GM18505 (cell line): ENCODE measurements around the gene VSTM2B.

ENCODE experiments used
- ATAC-seq: cut with Tn5 transposase; IDR thresholded peaks from one replicate; pipeline ENCODE4 v1.9.1; 2021; ENCODE audit not compliant: unreplicated experiment
- POLR2A ChIP-seq: IDR thresholded peaks from 4 replicates; pipeline ENCODE4 v1.6.1; 2011; ENCODE audit warnings: borderline replicate concordance; ENCODE audit not compliant: insufficient read depth, insufficient read length; ENCODE audit errors: extremely low read depth

The VSTM2B gene

GRCh38 chr19:29503140-29503758, 22.5 kb upstream of the VSTM2B start:
- no peak for TF ChIP-seq POLR2A
- ATAC-seq = no peak

GRCh38 chr19:29503785-29504184, 22.0 kb upstream of the VSTM2B start:
- no peak for TF ChIP-seq POLR2A

GRCh38 chr19:29504454-29504853, 21.3 kb upstream of the VSTM2B start:
- no peak for TF ChIP-seq POLR2A
- ATAC-seq = no peak

More at GRCh38 chr19:29503785-29504184, 22.0 kb upstream of the VSTM2B start:
- ATAC-seq = no peak

GRCh38 chr19:29505097-29505824, 20.5 kb upstream of the VSTM2B start:
- no peak for TF ChIP-seq POLR2A
- no peak for ATAC-seq

- TF ChIP-seq POLR2A = no peak
- ATAC-seq = no peak
These were observed 19.2 kb upstream of the VSTM2B start for GRCh38 chr19:29506619-29506911.

- ATAC-seq = no peak
- TF ChIP-seq POLR2A = no peak
These were observed 18.5 kb upstream of the VSTM2B start for GRCh38 chr19:29507081-29507860.

GRCh38 chr19:29508181-29508580, 17.6 kb upstream of the VSTM2B start:
- ATAC-seq = no peak
- TF ChIP-seq POLR2A = no peak

GRCh38 chr19:29509456-29509855, 16.3 kb upstream of the VSTM2B start:
- ATAC-seq = no peak

GRCh38 chr19:29510701-29511265, 15.0 kb upstream of the VSTM2B start:
- no peak for ATAC-seq
- no peak for TF ChIP-seq POLR2A

More at GRCh38 chr19:29509456-29509855, 16.3 kb upstream of the VSTM2B start:
- TF ChIP-seq POLR2A = no peak

GRCh38 chr19:29511768-29512167, 14.0 kb upstream of the VSTM2B start:
- TF ChIP-seq POLR2A = no peak
- no peak for ATAC-seq

GRCh38 chr19:29512748-29513147, 13.0 kb upstream of the VSTM2B start:
- ATAC-seq = no peak
- TF ChIP-seq POLR2A = no peak

GRCh38 chr19:29514525-29515232, 11.1 kb upstream of the VSTM2B start:
- no peak for TF ChIP-seq POLR2A
- no peak for ATAC-seq

GRCh38 chr19:29515233-29515619, 10.6 kb upstream of the VSTM2B start:
- no peak for ATAC-seq

GRCh38 chr19:29515706-29516357, 10.0 kb upstream of the VSTM2B start:
- no peak for ATAC-seq
- TF ChIP-seq POLR2A = no peak

More at GRCh38 chr19:29515233-29515619, 10.6 kb upstream of the VSTM2B start:
- TF ChIP-seq POLR2A = no peak
